HCT116 (cell line): ENCODE data around the gene S100A12. TPM values are rescaled to one million over a fixed set of nuclear protein-coding genes. Genes with fewer than 3 reads are reported as not detected.

Source experiments
- ATAC-seq: fragments of 200-7000 bp; cut with Tn5 transposase; 2 replicates; pipeline ENCODE4 v1.9.1; 2020; ENCODE audit warnings: mild to moderate bottlenecking, moderate library complexity
- BruUV-seq: library from RNA; stranded (reverse); fragments of 400-500 nt; replicated peaks from 2 replicates; lab custom pipeline; 2021; lab: Mats Ljungman, UMichigan
- CTCF ChIA-PET: fragments of 300-600 bp; sonication (Branson Sonifier 250); formaldehyde crosslinking; loops from one replicate; lab custom pipeline; 2021; ENCODE audit warnings: antibody characterized with exemption; lab: Charles Lee
- POLR2A ChIA-PET: fragments of 300-600, 350-600 bp; sonication (Branson Sonifier 250); formaldehyde crosslinking; loops from one replicate; lab custom pipeline; 2021; ENCODE audit warnings: antibody characterized with exemption; lab: Charles Lee
- RAD21 ChIA-PET, 2 experiments: fragments of 300-600 bp; sonication (Branson Sonifier 250); formaldehyde crosslinking; loops; one replicate each; lab custom pipeline; 2023; ENCODE audit warnings: low total read pairs in 2 of 2; ENCODE audit not compliant: uncharacterized antibody in 2 of 2, unreplicated experiment in 2 of 2, low non-redundant PET in 1 of 2; lab: Charles Lee
- DNase-seq: peaks from one replicate; pipeline ENCODE4 v3.0.0-alpha.2; 2010; ENCODE audit warnings: low read depth, low spot score
- H2AFZ ChIP-seq: fragments of 200-600 bp; shearing (Covaris generic), sonication (generic); 2 replicates; pipeline ENCODE4 v1.6.1; 2017; ENCODE audit warnings: low read depth, mixed run types, mixed read lengths, antibody characterized with exemption, low read length; ENCODE audit not compliant: poor library complexity, severe bottlenecking
- H3K27ac ChIP-seq: 2 replicates; pipeline ENCODE4 v1.5.1; 2012; ENCODE audit warnings: low read depth, low read length
- H3K27me3 ChIP-seq: fragments of 200-600 bp; sonication (generic); 2 replicates; pipeline ENCODE4 v1.6.1; 2016; ENCODE audit warnings: mixed run types, low read length, mixed read lengths; ENCODE audit not compliant: insufficient read depth
- H3K36me3 ChIP-seq, 2 experiments: fragments of 200-500 bp in 1 of 2; fragments of 200-600 bp in 1 of 2; sonication (Bioruptor generic) in 1 of 2; sonication (generic) in 1 of 2; 2 replicates each; pipeline versions ENCODE4 v1.5.1 to v1.6.1; 2014 to 2016; ENCODE audit warnings: low read length in 2 of 2, inconsistent platforms in 1 of 2, mixed read lengths in 1 of 2, mixed run types in 1 of 2; ENCODE audit not compliant: insufficient read depth in 2 of 2, control insufficient read depth in 1 of 2
- H3K4me1 ChIP-seq, 2 experiments: fragments of 200-600 bp in 1 of 2; sonication (generic) in 1 of 2; 2 replicates each; pipeline versions ENCODE4 v1.5.1 to v1.6.1; 2012 to 2017; ENCODE audit warnings: low read length in 2 of 2, inconsistent platforms in 1 of 2, mild to moderate bottlenecking in 1 of 2, mixed read lengths in 1 of 2, mixed run types in 1 of 2, moderate library complexity in 1 of 2; ENCODE audit not compliant: insufficient read depth in 2 of 2, control insufficient read depth in 1 of 2
- H3K4me2 ChIP-seq: fragments of 200-600 bp; sonication (generic); 2 replicates; pipeline ENCODE4 v1.6.1; 2017; ENCODE audit warnings: mixed run types, low read length, mixed read lengths
- H3K4me3 ChIP-seq, 2 experiments: fragments of 200-600 bp in 1 of 2; sonication (generic) in 1 of 2; replicated peaks in 1 of 2; 2 replicates each; pipeline ENCODE4 v1.5.1; 2011 to 2016; ENCODE audit warnings: low read length in 2 of 2, control low read depth in 1 of 2, low read depth in 1 of 2, mild to moderate bottlenecking in 1 of 2, mixed read lengths in 1 of 2, mixed run types in 1 of 2
- H3K79me2 ChIP-seq: fragments of 200-600 bp; sonication (generic); 2 replicates; pipeline ENCODE4 v1.6.1; 2017; ENCODE audit warnings: mild to moderate bottlenecking, mixed run types, low read length, moderate library complexity, mixed read lengths; ENCODE audit not compliant: insufficient read depth
- H3K9ac ChIP-seq: fragments of 200-600 bp; sonication (generic); 2 replicates; pipeline ENCODE4 v1.6.1; 2016; ENCODE audit warnings: low read length, mixed read lengths
- H3K9me2 ChIP-seq: fragments of 200-600 bp; sonication (generic), shearing (Covaris generic); 2 replicates; pipeline ENCODE4 v1.6.1; 2017; ENCODE audit warnings: mixed run types, mild to moderate bottlenecking, moderate library complexity; ENCODE audit not compliant: insufficient read depth
- H3K9me3 ChIP-seq, 2 experiments: fragments of 200-500 bp in 1 of 2; fragments of 200-600 bp in 1 of 2; sonication (Bioruptor generic) in 1 of 2; sonication (generic) in 1 of 2; 2 replicates each; pipeline ENCODE4 v1.6.1; 2014 to 2017; ENCODE audit warnings: low read length in 2 of 2, mixed read lengths in 2 of 2, inconsistent platforms in 1 of 2, low read depth in 1 of 2, mild to moderate bottlenecking in 1 of 2, mixed run types in 1 of 2, moderate library complexity in 1 of 2; ENCODE audit not compliant: control insufficient read depth in 1 of 2, insufficient read depth in 1 of 2
- H4K20me1 ChIP-seq: fragments of 200-600 bp; sonication (generic), shearing (Covaris generic); 2 replicates; pipeline ENCODE4 v1.6.1; 2017; ENCODE audit warnings: mixed run types, mild to moderate bottlenecking, moderate library complexity; ENCODE audit not compliant: insufficient read depth
- CBX3 ChIP-seq: IDR thresholded peaks from 2 replicates; pipeline ENCODE4 v1.6.1; 2012; ENCODE audit warnings: low read depth
- EGR1 ChIP-seq: IDR thresholded peaks from 2 replicates; pipeline ENCODE4 v1.6.1; 2012; ENCODE audit warnings: low read depth
- EZH2 ChIP-seq: fragments of 200-600 bp; sonication (generic); IDR thresholded peaks from 2 replicates; pipeline ENCODE4 v1.6.1; 2017; ENCODE audit warnings: antibody characterized with exemption, mixed run types
- POLR2A ChIP-seq: IDR thresholded peaks from 2 replicates; pipeline ENCODE4 v1.7.0; 2011; ENCODE audit warnings: borderline replicate concordance; ENCODE audit not compliant: insufficient read depth, insufficient read length; ENCODE audit errors: extremely low read depth
- RAD21 ChIP-seq: IDR thresholded peaks from 2 replicates; pipeline ENCODE4 v1.6.1; 2012; ENCODE audit warnings: low read depth, mild to moderate bottlenecking
- SIN3A ChIP-seq: IDR thresholded peaks from 2 replicates; pipeline ENCODE4 v1.6.1; 2012; ENCODE audit warnings: low read depth
- SP1 ChIP-seq: IDR thresholded peaks from 2 replicates; pipeline ENCODE4 v1.6.1; 2012; ENCODE audit warnings: low read depth
- SRF ChIP-seq: IDR thresholded peaks from 2 replicates; pipeline ENCODE4 v1.6.1; 2012; ENCODE audit warnings: low read depth
- intact Hi-C: fragments of 100-400 bp; cut with micrococcal nuclease; formaldehyde crosslinking; loops from 2 replicates; pipeline ENCODE4 v1.10.0; 2022
- total RNA-seq: library from RNA; stranded (reverse); gene quantifications from one replicate; pipeline ENCODE4 v1.2.1, GENCODE V29; 2021; ENCODE audit not compliant: unreplicated experiment
- TF ChIP-seq, protein P1 (sequence below): IDR thresholded peaks from 2 replicates; pipeline ENCODE4 v1.6.1; 2012
- TF ChIP-seq, protein P2 (sequence below): IDR thresholded peaks from 2 replicates; pipeline ENCODE4 v1.6.1; 2012; ENCODE audit warnings: low read depth
- TF ChIP-seq, protein P3 (sequence below): IDR thresholded peaks from 2 replicates; pipeline ENCODE4 v1.6.1; 2012
- TF ChIP-seq, protein P4 (sequence below), 3 experiments: fragments of 200-600 bp in 1 of 3; sonication (generic) in 1 of 3; IDR thresholded peaks in 2 of 3; conservative IDR thresholded peaks in 1 of 3; 2 replicates each; pipeline ENCODE4 v1.5.1; 2012 to 2017; ENCODE audit warnings: low read depth in 2 of 3, low read length in 2 of 3, antibody characterized with exemption in 1 of 3, borderline replicate concordance in 1 of 3, control low read depth in 1 of 3, mild to moderate bottlenecking in 1 of 3, mixed read lengths in 1 of 3, mixed run types in 1 of 3, moderate library complexity in 1 of 3; ENCODE audit not compliant: insufficient read depth in 1 of 3

S100A12 gene
- total RNA-seq, 1 experiment from 2014 or later, result not detected

DNA sequence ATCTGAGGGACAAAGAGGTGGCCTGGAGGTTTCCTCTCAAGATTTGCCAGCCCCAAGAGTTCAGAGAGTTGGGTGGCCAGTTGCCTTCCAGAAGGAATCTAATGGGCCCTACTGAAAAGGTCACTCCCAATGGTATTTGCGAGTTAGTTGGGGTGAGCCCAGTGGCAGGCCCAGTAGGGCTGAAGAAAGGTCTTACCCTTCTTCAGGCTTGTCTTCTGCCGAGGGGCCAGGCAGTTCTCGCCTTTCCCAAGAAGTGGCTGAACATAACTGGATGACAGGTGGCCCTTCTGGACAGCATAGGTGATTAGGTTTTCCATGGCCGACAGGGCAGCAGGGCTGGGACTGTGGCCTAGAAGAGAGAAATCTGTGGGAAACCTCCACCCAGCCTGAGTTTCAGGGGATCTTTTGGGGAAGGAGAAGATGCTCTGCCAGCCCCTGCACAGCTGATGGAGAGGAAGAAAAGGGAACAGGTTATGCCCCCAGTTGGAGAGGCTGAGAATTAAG, 33.9 kb downstream of the S100A12 start:
- H3K4me3 ChIP-seq, result no peak overlapping the region
- H3K36me3 ChIP-seq, result no peaks in the 10 kb centered on the region
- no peaks in the 10 kb centered on the region for H3K9me2 ChIP-seq
- no peak overlapping the region for H2AFZ ChIP-seq
- TF ChIP-seq SIN3A (no peak), EGR1 (no peak), CBX3 (no peak), RAD21 (no peak), SRF (no peak), SP1 (no peak), POLR2A (no peak), EZH2 (no peak)
- TF ChIP-seq, protein P1, sequence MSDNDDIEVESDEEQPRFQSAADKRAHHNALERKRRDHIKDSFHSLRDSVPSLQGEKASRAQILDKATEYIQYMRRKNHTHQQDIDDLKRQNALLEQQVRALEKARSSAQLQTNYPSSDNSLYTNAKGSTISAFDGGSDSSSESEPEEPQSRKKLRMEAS, result no peak
- TF ChIP-seq, protein P2, sequence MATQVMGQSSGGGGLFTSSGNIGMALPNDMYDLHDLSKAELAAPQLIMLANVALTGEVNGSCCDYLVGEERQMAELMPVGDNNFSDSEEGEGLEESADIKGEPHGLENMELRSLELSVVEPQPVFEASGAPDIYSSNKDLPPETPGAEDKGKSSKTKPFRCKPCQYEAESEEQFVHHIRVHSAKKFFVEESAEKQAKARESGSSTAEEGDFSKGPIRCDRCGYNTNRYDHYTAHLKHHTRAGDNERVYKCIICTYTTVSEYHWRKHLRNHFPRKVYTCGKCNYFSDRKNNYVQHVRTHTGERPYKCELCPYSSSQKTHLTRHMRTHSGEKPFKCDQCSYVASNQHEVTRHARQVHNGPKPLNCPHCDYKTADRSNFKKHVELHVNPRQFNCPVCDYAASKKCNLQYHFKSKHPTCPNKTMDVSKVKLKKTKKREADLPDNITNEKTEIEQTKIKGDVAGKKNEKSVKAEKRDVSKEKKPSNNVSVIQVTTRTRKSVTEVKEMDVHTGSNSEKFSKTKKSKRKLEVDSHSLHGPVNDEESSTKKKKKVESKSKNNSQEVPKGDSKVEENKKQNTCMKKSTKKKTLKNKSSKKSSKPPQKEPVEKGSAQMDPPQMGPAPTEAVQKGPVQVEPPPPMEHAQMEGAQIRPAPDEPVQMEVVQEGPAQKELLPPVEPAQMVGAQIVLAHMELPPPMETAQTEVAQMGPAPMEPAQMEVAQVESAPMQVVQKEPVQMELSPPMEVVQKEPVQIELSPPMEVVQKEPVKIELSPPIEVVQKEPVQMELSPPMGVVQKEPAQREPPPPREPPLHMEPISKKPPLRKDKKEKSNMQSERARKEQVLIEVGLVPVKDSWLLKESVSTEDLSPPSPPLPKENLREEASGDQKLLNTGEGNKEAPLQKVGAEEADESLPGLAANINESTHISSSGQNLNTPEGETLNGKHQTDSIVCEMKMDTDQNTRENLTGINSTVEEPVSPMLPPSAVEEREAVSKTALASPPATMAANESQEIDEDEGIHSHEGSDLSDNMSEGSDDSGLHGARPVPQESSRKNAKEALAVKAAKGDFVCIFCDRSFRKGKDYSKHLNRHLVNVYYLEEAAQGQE, result no peak
- TF ChIP-seq, protein P3, sequence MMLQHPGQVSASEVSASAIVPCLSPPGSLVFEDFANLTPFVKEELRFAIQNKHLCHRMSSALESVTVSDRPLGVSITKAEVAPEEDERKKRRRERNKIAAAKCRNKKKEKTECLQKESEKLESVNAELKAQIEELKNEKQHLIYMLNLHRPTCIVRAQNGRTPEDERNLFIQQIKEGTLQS, result no peak
- TF ChIP-seq, protein P4, sequence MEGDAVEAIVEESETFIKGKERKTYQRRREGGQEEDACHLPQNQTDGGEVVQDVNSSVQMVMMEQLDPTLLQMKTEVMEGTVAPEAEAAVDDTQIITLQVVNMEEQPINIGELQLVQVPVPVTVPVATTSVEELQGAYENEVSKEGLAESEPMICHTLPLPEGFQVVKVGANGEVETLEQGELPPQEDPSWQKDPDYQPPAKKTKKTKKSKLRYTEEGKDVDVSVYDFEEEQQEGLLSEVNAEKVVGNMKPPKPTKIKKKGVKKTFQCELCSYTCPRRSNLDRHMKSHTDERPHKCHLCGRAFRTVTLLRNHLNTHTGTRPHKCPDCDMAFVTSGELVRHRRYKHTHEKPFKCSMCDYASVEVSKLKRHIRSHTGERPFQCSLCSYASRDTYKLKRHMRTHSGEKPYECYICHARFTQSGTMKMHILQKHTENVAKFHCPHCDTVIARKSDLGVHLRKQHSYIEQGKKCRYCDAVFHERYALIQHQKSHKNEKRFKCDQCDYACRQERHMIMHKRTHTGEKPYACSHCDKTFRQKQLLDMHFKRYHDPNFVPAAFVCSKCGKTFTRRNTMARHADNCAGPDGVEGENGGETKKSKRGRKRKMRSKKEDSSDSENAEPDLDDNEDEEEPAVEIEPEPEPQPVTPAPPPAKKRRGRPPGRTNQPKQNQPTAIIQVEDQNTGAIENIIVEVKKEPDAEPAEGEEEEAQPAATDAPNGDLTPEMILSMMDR (IDR thresholded peaks at IDR 0.05 in 2 of 3, conservative IDR thresholded peaks at IDR 0.05 in 1 of 3; ENCODE audit: borderline replicate concordance in 1 of 3, insufficient read depth in 1 of 3, low read depth in 2 of 3, low read length in 2 of 3), result no peak
- TF ChIP-seq, all 23 proteins: peak for 0
- no TSS peak for BruUV-seq
- H4K20me1 ChIP-seq, result no peaks in the 10 kb centered on the region
- ATAC-seq (no peak), DNase-seq (no peak)
- ChIA-PET RAD21 (no interaction called here), POLR2A (no interaction called here), CTCF (no interaction called here)
- no peak overlapping the region for H3K27ac ChIP-seq
- peaks cover 36% of the 10 kb centered on the region for H3K27me3 ChIP-seq
- no peaks in the 10 kb centered on the region for H3K79me2 ChIP-seq
- H3K4me1 ChIP-seq, result no peaks in the 10 kb centered on the region
- no peak overlapping the region for H3K9ac ChIP-seq
- H3K4me2 ChIP-seq, result no peak overlapping the region
- H3K9me3 ChIP-seq, result no peaks in the 10 kb centered on the region
- intact Hi-C loops, result no loop called here
